Right renal cortex interstitium (tissue), 3 donors: ENCODE measurements around the gene PPFIBP2. TPM values are rescaled to one million over a fixed set of nuclear protein-coding genes. Genes with fewer than 3 reads are reported as not detected.

Experiments used
- DNase-seq, 3 donors: peaks; one replicate each; pipeline ENCODE4 v3.0.0-alpha.2; 2013; ENCODE audit warnings: low read depth in 3 of 3, low spot score in 2 of 3
- polyA plus RNA-seq, 3 donors: library from polyadenylated mRNA; unstranded; fragments of 120-200 nt; gene quantifications; one replicate each; pipeline ENCODE4 v1.2.1, GENCODE V29; 2013; ENCODE audit not compliant: insufficient read length in 3 of 3

The PPFIBP2 gene
- polyA plus RNA-seq, 3 donors: 49.6 to 69.6 (median 66.5) TPM

DNA sequence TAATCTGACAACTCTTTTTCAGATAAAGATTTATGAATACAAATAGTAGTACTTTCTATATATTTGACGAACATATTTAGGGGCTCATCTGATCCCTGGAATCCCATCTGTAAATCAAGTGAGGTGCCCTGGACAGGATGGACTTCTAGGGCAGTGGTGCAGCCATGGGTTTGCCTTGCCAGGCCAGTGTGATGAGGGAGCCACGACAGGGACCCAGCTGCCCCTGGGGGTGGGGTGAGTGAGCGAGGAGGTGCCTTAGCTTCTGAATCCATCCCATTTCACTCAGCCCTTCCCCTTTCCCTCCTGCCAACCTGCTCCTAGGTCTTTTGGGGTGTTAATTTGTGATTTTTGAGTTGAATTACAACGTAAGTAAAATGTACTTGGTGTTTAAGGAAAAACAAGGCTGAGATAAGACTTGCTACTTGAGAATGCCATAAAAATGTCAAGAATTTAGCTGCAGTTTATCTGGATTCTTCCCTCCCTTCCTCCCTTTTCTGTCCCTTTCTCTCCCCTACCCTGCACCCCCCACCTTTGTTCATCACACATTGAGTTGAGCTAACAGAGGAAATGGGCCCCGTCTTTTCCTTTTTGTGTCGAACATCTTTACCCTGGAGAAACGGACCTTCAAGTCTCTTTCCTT is 60.8 kb downstream of the PPFIBP2 start:
- no peak for DNase-seq

DNA sequence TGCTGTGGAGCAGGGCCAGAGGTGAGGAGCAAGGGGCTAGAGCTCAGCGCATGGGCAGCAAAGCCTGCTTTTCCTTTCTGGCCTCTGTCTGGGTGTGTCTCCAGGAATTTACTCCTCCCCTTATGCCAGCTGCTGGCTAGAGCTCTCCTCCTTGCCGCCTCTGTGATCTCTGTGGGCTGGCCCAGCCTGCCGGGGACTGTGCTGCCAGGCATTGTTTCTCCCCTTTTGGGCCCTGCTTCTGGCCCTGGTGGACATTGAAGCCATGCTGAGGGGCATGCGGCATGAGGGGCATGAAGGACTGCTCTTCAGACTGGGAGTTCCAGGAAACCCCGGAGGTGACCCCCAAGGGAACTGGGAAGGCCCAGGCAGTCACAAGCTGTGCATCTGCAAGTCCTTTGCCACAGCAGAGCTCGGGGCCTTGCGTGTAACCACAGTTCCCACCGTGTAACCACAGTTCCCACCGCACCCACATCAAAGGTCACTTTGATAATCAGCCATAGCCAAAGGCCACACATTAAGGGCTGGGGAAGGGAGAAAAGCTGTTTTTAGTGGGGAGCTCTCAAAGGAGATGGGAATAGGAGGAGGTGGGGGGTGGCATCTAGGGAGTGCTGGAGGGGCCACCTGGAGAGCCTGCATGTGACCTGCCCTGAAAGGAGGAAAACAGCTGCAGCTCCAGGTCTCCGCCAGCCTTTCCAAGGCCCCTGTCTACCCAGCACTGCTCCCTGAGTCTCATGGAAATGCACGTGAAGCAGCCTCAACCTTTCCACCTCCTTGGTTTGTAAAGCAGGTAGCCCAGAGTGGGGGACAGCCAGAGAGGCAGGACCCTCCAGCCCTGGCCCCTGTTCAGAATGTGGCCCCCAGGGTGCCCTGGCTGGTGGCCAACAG is 62.3 kb downstream of the PPFIBP2 start:
- DNase-seq: no peak

DNA sequence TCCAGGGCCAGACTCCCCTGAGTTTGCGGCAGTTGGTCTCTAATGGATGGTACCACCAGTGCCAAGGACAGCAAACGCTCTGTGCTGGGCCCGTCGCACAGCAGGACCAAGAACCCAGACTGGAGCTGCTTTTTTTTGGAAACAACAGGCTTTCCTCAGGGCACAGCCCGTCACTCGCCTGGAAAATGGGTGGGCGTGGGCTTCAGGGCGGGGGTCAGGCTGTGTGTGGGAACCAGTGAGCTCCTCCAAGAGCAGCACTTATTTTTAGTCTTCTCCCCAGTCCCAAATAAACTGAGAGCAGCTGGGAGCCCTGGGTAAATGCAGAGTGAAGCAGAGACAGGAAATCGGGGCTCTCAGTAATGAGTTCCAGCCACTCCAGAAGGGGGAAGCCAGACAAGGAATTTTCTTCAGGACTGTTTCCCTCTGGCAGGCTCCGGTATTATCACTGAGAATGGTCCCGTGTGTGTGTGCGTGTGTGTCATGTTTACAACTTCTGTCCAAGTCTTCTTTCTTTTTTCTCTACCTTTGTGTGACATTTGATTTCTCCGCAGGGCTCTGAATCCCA is 63.0 kb downstream of the PPFIBP2 start:
- no peak for DNase-seq

DNA sequence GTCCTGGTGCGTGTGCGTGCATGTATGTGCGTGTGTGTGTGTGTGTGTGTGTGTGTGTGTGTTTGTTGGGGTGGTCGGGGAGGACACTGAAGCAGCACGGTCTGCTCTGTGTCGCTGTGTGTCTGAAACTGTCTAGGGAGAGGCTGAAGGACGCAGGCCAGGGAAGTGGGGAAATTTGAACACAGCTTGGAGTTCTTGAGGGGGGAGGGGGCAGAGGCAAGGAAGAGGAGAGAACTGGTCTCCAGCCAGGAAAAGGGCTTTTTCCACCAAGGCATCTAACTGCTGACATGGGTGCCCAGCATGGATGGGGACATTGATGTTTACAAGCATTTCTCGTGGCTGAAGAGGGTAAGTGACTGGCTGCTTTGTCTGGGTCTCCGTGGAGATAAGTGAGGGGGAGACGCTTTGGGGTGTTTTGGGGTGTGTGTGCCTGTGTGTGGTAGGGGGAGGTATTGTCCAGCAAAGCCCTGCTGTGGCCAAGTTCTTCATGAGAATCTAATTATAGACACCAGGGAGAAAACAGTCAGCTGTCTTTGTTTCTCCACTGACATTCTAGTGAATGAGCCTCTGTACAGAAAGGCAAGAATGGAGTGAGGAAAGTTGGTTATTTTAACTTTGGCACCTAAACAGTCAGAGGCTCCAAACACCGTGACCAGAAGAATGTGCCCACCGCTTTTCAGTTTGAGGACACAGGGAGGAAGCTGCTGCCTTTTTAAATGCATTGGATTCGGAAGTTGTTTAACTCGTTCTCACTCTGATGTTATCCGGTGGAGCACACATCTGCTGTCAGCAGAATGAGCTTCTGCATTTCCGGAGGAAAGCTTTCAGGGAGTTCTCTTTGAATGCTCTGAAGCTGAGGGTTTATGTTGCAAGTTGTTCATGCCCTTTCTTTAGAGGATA is 63.7 kb downstream of the PPFIBP2 start:
- DNase-seq: no peak

DNA sequence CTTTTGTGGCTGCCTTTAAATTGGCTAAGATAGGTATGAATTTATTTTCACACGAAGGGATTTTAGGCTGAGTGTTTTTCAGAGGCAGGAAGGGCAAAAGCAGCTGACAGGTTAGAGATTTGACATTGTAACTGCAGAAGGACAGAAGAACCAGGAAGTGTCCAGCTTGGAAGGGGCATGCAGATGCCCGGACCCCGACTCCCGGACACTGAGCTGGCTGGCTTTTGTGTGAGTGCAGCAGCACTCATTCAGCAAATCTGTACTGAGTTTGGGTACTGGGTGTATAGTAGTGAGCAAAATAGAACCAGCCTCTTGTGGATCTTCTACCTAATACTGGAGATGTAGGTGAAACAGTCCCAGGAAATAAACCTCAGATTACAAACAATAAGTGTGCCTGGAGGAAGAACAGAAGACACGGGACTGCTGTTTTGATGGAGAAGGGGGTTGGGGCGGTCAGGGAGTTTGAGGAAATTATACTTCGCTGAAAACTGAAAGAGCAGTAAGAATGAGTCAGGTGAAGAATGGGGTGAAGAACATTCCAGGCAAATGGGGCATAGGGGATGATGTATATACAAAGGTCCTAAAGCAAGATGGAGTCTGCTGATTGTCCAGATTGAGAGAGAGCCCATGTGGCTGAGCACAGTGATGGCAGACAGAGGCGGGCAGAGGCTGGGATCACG is 64.6 kb downstream of the PPFIBP2 start:
- DNase-seq: no peak

DNA sequence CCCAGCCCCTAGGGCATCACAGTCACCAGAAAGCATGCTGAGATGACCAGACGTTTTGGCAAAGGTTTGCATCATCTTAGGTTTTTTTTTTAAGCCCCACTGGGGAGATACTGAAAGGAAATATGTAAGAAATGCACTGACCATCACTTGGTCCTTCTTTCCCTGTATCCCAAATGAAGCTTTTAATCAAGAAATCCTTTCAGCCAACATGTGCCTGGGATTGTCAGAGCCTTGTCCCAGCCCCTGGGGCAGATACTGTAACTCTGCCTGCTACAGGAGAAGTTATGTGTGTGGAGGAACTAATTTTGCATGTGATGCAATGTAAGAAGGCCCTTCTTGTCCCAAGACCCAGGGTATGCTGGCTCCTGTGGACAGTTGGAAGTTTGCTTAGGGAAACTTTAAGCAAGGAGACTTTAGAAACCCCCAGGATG is 65.6 kb downstream of the PPFIBP2 start:
- no peak for DNase-seq

DNA sequence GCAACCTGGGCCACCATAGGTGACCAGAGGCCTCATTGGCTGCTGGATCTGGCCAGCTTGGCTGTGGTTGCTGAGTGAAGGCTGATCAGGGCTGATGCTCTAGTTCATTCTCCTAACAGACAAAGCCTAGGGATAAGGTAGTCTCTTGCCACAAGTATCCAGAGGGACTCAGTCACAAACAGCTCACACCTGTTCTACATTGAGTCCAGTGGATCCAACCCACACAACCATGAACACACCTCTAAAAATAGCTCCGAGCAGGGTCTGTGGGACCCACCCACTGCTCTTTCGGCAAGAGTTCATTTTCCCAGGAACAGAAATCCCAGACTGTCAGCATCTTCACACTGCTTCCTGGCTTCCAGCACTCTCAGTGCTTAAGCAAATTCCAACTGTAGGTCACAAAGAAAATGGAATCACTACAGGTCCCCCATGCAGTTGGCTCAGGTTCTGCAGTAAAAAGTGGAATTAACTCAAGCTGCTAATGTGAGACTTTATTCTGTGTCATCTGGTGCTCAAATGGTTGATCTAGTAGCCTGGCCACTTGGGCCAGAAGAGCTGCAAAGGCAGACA is 67.3 kb downstream of the PPFIBP2 start:
- no peak for DNase-seq

DNA sequence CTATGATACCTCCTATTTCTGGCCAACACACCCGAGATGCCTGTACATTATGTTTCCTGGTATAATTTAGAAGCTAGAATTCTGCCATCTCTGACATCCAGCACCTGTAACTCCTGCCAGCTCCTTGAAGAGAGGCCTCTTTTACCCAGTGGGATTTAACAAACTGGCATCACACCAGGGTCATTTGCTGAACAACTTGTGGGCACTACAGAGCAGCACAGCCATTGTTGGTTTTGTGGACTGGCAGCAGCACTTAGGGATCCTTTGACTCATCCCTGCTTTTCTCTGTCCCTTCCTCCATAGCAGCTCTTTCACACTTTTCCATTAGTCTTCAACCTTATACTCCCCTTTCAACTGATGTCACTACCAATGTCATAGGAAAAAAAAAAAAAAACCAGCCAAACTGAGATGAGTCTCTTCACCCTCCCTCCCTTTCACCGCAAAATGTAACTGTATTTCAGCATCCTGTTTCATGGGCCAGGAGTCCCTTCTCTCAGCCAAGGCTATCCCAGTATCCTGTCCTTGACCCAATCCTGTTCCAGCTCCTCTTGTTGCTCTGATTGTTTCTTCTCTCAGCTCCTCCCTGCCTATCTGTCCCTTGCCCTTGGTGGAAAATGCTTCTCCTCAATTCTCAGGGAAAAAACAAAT is 68.7 kb downstream of the PPFIBP2 start:
- no peak for DNase-seq

DNA sequence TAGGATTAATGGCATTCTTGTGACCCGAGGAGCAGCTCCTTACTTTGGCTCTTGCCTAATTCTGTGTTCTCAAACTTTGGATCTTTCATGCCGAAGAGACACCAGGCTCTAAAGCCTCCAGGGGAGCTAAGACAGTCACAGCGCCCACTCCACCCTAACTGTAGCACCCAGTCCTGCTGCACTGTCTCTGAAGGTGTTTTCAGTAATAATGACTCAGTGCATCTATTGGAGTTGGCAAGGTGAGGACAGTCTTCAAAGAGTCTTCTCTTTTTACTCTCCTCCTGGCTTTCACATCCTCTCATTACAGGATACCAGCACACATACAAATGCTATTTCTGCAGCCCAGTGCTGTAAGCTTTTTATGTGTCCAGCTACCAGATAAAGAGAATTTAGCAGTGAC is 69.4 kb downstream of the PPFIBP2 start:
- DNase-seq: no peak

DNA sequence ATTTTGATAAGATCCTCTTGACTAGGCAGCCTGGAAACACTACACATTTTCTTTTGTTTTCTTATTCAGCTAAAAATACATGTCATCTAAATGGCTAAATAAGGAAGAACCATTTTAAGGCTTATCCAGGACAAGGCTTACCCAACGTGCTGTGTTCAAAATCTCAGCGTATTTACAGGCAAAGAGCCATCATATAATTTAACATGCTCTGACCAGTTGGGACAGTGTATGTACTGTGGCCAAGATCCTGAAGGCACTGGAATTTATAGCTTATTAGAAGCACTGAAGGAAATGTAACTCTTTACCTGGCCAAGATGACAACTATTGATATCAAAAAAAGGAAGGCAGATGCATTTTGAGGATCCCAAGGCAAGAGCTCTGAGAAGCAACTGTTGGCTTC is 71.1 kb downstream of the PPFIBP2 start:
- DNase-seq: no peak

DNA sequence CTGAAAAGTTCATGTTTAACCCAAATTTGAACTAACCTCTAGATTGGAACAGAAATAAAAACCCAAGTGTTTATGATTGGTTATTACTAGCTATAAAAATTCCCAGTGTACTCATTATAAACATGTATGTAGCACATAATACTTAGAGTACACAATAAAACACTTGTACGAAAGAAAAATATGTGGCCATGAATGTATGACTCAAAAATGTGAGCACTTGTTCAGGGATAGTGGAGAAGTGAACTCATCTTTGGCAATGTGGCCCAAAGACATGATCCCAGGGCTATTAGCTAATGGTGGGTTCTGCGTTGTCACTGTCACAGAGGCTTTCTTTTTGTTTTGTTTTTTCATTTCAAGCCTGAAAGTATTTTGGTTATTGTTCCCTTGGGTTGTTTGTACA is 72.0 kb downstream of the PPFIBP2 start:
- DNase-seq: no peak

DNA sequence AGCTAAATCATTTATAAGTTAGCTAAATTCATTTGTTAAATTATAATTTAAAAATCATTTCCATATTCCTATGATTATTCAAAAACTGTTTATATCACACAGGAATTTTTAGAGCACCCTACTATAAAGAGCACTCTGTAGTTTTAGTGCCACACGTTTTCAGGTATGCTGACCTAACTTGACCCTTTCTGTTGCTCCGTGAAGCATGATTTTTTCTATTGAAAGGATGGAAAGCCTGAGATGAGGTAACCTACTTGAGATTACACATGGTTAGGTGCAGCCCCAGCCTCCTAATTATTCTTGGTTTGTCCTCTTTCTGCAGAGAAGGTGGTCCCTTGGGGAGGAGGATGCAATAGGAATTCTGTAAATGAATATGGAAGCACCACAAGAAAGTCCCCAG is 72.6 kb downstream of the PPFIBP2 start:
- no peak for DNase-seq

DNA sequence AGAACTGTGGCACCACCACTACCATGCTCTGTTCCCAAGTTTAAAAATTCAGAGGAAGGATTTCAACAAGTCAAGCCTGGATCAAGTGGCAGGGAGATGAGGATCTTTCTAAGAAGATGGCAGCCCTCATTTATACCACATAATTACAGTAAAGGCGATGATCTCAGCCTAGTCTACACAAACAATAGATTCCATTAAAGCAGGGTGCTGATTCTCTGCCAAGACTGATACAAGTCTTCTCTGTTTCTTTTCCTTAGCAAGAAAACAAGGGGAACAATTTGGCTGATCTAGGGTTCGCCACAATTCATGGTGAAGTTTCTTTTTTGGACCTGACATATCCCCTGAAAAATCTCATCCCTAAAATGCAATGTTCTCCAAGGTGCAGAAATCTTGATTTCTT is 73.9 kb downstream of the PPFIBP2 start:
- DNase-seq: no peak

DNA sequence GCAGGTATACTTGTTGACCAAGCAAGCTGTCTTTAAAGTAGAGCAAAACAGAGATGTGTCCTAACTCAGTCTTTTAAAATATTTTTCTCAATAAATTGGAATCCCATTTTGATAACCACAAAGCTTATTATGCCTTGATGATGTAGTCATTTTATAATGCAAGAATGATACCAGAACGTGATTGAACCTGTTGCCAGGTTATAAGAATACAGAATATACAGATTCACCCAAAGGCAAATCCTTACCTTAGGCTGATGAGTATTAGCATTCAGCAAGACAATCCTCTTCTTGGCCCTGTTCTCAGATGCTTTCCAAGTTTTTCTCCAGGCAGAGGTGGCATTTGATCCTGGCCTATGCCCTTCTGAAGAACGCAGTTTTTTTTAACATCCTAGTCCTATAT is 76.1 kb downstream of the PPFIBP2 start:
- DNase-seq: no peak

DNA sequence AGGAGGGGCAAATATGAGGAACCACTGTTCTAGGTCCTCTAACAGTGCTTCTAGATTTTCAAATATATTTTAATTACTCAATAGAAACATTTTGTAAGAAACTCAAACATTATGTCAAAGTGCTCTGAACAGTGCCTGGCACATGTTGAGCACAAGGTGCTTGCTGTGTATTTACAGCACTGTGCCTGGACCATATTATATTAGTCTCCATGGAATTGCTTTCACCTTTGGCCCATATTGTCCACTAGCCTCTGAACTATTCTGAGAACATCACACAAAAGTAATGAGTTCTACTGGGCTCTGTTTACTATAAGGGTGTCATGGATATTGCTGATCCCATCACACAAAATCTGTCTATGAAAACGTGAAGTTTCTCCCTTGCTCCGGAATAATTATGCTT is 76.7 kb downstream of the PPFIBP2 start:
- DNase-seq: no peak

DNA sequence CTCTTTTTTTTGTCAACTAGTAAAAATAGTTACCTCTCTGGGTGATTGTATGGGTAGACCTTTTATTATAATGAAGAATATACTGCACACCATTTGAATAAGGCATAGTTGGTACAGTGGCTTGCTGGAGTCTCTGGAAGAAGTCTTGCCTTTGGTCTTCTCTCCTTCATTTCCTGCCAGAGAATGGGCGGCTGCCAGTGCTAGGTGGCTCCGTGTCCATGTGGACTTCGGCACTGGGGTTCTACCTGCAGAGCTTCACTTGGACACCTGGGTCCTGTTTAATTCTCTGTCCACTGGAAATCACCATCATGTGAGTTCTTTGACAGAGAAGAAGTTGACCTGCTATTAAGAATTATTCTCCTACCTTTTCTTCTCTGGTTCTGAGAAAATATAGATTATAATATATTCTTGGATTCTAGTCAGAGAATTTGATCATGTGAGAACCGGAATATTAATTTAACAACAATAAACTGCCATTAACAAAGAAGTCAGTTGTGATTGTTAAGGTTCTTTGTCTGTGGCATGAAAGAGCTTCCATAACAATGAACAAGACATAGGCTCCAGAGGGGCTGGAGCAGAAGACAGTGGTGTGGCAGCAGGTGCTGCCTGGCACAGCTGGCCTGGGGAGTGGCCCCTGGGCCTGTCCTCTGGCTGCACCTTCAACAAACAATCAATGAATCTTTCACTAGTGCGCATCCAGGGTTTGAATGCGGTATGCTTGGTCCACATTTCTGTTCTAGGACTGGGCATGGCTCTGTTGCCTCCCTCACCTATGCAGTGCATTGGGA is 77.5 kb downstream of the PPFIBP2 start:
- DNase-seq: no peak

DNA sequence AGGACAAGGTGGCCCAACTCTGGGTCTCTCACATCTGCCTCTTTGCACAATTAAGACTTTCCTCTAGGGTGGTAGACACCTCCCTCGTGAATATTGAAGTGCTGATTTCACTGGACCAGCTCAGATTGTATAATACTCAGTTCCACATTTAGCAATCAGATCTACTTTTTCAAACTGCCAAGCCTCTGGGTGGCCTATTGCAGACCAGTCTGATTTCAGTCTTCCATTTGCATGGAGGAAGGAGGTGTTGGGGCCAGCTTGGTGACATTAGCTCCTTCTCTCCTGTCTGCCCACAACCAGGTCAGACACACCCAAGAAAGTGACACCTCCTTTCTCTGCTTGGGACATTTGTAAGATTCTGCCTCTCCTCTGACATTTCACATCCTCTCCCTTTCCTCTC is 78.2 kb downstream of the PPFIBP2 start:
- no peak for DNase-seq

DNA sequence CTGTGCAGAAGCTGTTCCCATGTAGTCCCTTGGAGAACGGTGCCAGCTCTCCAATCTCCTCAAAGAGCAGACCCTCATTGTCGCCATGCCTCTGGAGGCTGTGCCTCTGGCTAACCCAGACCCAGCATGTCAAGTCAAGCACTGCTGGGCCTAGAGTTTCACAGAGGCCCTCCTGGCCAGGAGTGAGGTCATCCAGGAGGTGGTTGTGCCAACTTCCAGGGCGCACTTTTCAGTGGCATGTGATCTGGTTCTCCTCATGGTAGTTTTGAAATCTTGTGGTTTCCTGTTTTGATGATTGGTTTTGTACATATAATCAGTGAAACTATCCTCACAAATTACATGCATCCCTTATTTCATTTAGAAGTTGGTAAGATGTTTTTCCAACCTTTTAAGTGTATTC is 78.9 kb downstream of the PPFIBP2 start:
- DNase-seq: no peak

DNA sequence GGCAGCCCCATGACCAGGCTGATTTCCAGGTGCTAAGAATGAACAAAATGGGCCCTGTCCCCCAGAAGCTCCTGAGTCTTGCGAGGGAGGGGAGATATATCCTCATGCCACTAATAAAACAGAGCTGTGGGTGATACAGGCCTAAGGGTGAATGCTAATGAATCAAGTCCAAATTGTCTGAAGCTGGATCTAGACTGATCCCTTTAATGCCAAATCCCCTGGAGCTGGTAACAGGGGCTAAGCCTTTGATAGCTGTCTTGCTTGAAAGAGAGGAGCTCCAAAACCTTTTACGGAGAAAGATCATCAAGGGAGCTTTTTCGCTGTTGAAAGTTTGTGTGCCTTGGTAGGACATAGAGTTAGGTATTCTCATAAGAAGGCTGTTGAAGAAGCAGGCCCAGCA is 79.7 kb downstream of the PPFIBP2 start:
- no peak for DNase-seq
